Hindlimb muscle (tissue), 1 donor: Measurements from ENCODE around the gene CDK16. TPM values are rescaled to one million over a fixed set of nuclear protein-coding genes. Genes with fewer than 3 reads are reported as not detected.
"Not testable (repeated sequence)": the region's sequence is repeated elsewhere in the genome, so short reads cannot be mapped to it uniquely, and the experiment has no call there.

ENCODE experiments used
- DNase-seq: peaks from one replicate; pipeline ENCODE4 v3.0.0-alpha.2; 2013
- polyA plus RNA-seq: library from polyadenylated mRNA; unstranded; fragments of 120-200 nt; gene quantifications from one replicate; pipeline ENCODE4 v1.2.1, GENCODE V29; 2013; ENCODE audit not compliant: insufficient read length

The CDK16 gene
- polyA plus RNA-seq, 1 donor: 122 TPM

GRCh38 chrX:47257620-47258019 is 39.1 kb downstream of the CDK16 start:
- DNase-seq: not testable (repeated sequence)

GRCh38 chrX:47264483-47265173 is 46.1 kb downstream of the CDK16 start:
- DNase-seq: peak; percentile 18

- DNase-seq: no peak
Measured at GRCh38 chrX:47266643-47267042, 48.2 kb downstream of the CDK16 start.

GRCh38 chrX:47272013-47272408 is 53.5 kb downstream of the CDK16 start:
- no peak for DNase-seq

GRCh38 chrX:47273011-47273730 is 54.7 kb downstream of the CDK16 start:
- no peak for DNase-seq

- DNase-seq: peak; percentile 46
Measured at GRCh38 chrX:47278691-47279090, 60.2 kb downstream of the CDK16 start.

Other genes starting within 250 kb of the CDK16 start
- 2.4 TPM for gene RGN, start 140.2 kb upstream of the CDK16 start, polyA plus RNA-seq
- gene NDUFB11, start 74.0 kb upstream of the CDK16 start, polyA plus RNA-seq: 116 TPM
- gene RBM10, start 73.5 kb upstream of the CDK16 start, polyA plus RNA-seq: 42.1 TPM
- 152 TPM for gene UBA1, start 24.9 kb upstream of the CDK16 start, polyA plus RNA-seq
- gene USP11, start 14.3 kb downstream of the CDK16 start, polyA plus RNA-seq: 94.6 TPM
- gene ZNF157, start 151.9 kb downstream of the CDK16 start, polyA plus RNA-seq: 0.39 TPM